A673 (cell line): ENCODE measurements around the gene NEK9. TPM values are rescaled to one million over a fixed set of nuclear protein-coding genes. Genes with fewer than 3 reads are reported as not detected.

Source experiments
- BruUV-seq: library from RNA; stranded (reverse); fragments of 400-500 nt; replicated peaks from 2 replicates; lab custom pipeline; 2021; lab: Mats Ljungman, UMichigan
- CTCF ChIA-PET: fragments of 300-600 bp; sonication (Branson Sonifier 250); formaldehyde crosslinking; loops from one replicate; lab custom pipeline; 2022; ENCODE audit warnings: antibody characterized with exemption; lab: Charles Lee
- POLR2A ChIA-PET: fragments of 300-600 bp; sonication (Branson Sonifier 250); formaldehyde crosslinking; loops from one replicate; lab custom pipeline; 2022; ENCODE audit warnings: antibody characterized with exemption; ENCODE audit not compliant: low non-redundant PET; lab: Charles Lee
- DNase-seq: peaks from one replicate; pipeline ENCODE4 v3.0.0-alpha.2; 2015; ENCODE audit warnings: low spot score
- H3K27ac ChIP-seq: fragments of 200-600 bp; sonication (generic); 2 replicates; pipeline ENCODE4 v1.5.1; 2016; ENCODE audit warnings: mixed run types, low read depth, mild to moderate bottlenecking, mixed read lengths, antibody characterized with exemption, low read length; ENCODE audit not compliant: poor library complexity, severe bottlenecking
- H3K27me3 ChIP-seq: fragments of 200-600 bp; sonication (generic); replicated peaks from 2 replicates; pipeline ENCODE4 v1.6.1; 2017; ENCODE audit warnings: mixed run types, low read depth, mild to moderate bottlenecking, mixed read lengths, antibody characterized with exemption, low read length; ENCODE audit not compliant: insufficient read depth, poor library complexity
- H3K36me3 ChIP-seq: fragments of 200-600 bp; sonication (generic); 2 replicates; pipeline ENCODE4 v1.6.1; 2016; ENCODE audit warnings: mixed run types, mild to moderate bottlenecking, mixed read lengths, antibody characterized with exemption, low read length; ENCODE audit not compliant: insufficient read depth, poor library complexity, severe bottlenecking
- H3K4me1 ChIP-seq: fragments of 200-600 bp; sonication (generic); 2 replicates; pipeline ENCODE4 v1.6.1; 2017; ENCODE audit warnings: mixed run types, mild to moderate bottlenecking, mixed read lengths, antibody characterized with exemption, low read length; ENCODE audit not compliant: insufficient read depth, poor library complexity, severe bottlenecking
- H3K4me3 ChIP-seq: fragments of 200-600 bp; sonication (generic); 2 replicates; pipeline ENCODE4 v1.5.1; 2016; ENCODE audit warnings: low read depth, mixed run types, mild to moderate bottlenecking, mixed read lengths, low read length; ENCODE audit not compliant: poor library complexity, severe bottlenecking
- H3K9me3 ChIP-seq: fragments of 200-600 bp; sonication (generic); 2 replicates; pipeline ENCODE4 v1.6.1; 2016; ENCODE audit warnings: mixed run types, low read depth, mild to moderate bottlenecking, mixed read lengths, antibody characterized with exemption, low read length; ENCODE audit not compliant: poor library complexity, severe bottlenecking
- CTCF ChIP-seq: fragments of 300-800, 200-600 bp; sonication (generic); conservative IDR thresholded peaks from 2 replicates; pipeline ENCODE4 v1.5.1; 2017; ENCODE audit warnings: low read depth, mild to moderate bottlenecking, antibody characterized with exemption, low read length, moderate library complexity, mixed read lengths
- EZH2 ChIP-seq: fragments of 200-600 bp; sonication (generic); IDR thresholded peaks from 2 replicates; pipeline ENCODE4 v1.6.1; 2017; ENCODE audit warnings: borderline replicate concordance, low read depth, mild to moderate bottlenecking, mixed read lengths, antibody characterized with exemption, low read length; ENCODE audit not compliant: poor library complexity, severe bottlenecking
- intact Hi-C: fragments of 100-400 bp; cut with micrococcal nuclease; formaldehyde crosslinking; loops from one replicate; pipeline ENCODE4 v1.10.0; 2022; ENCODE audit not compliant: unreplicated experiment
- total RNA-seq: library from RNA; stranded (reverse); gene quantifications from 2 replicates; pipeline ENCODE4 v1.2.3, GENCODE V29; 2021

Gene NEK9
- total RNA-seq, 1 experiment from 2014 or later, result 75.8 TPM

GRCh38 chr14:75109877-75110276 lies 17.0 kb downstream of the NEK9 start:
- DNase-seq, result no peak
- no peaks in the 10 kb centered on the region for H3K9me3 ChIP-seq
- ChIA-PET POLR2A (no interaction called here), CTCF (no interaction called here)
- H3K27ac ChIP-seq, result no peak overlapping the region
- peaks cover 76% of the 10 kb centered on the region for H3K36me3 ChIP-seq
- no peak overlapping the region for H3K4me3 ChIP-seq
- H3K4me1 ChIP-seq, result no peaks in the 10 kb centered on the region
- no TSS peak for BruUV-seq
- intact Hi-C loops, result no loop called here
- no peaks in the 10 kb centered on the region for H3K27me3 ChIP-seq
- TF ChIP-seq CTCF (no peak), EZH2 (no peak)

- no peak overlapping the region for H3K27ac ChIP-seq
- H3K27me3 ChIP-seq, result no peaks in the 10 kb centered on the region
- BruUV-seq, result no TSS peak
- intact Hi-C loops, result no loop called here
- H3K9me3 ChIP-seq, result no peaks in the 10 kb centered on the region
- peaks cover 62% of the 10 kb centered on the region for H3K36me3 ChIP-seq
- H3K4me1 ChIP-seq, result no peaks in the 10 kb centered on the region
- DNase-seq, result no peak
- H3K4me3 ChIP-seq, result no peak overlapping the region
- POLR2A ChIA-PET, result no interaction called here
- CTCF ChIA-PET, result no interaction called here
- TF ChIP-seq CTCF (no peak), EZH2 (no peak)
Measured at GRCh38 chr14:75107186-75107585, 19.7 kb downstream of the NEK9 start.

DNA sequence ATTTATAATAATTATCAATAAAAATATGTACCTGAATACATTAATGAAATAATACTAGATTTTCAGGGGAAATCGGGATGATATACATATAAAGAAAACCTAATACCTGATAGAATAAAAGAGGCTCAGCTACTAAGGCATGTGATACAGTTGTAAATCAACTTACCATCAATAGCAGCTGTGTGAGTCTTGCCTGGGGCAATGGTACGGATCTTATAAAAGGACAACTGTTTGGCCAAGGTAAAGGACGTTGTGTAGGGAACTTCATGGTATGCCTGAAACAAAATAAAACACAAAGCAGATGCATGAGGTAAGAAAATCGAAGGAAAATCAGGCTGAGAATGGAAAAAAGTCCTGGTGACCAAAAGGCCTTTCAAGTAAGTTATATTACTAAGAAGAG lies 25.4 kb downstream of the NEK9 start:
- Histone ChIP-seq H3K4me1 (no peaks in the 10 kb centered on the region), H3K27me3 (no peaks in the 10 kb centered on the region), H3K4me3 (no peak overlapping the region), H3K9me3 (no peaks in the 10 kb centered on the region), H3K36me3 (peaks cover 45% of the 10 kb centered on the region), H3K27ac (no peak overlapping the region)
- no peak for DNase-seq
- ChIA-PET CTCF (no interaction called here), POLR2A (no interaction called here)
- intact Hi-C loops, result no loop called here
- TF ChIP-seq EZH2 (no peak), CTCF (no peak)
- no TSS peak for BruUV-seq
